Natural killer cell (primary cell): ENCODE measurements around the gene STMP1. TPM values are rescaled to one million over a fixed set of nuclear protein-coding genes. Genes with fewer than 3 reads are reported as not detected.

Experiments used
- ATAC-seq, 3 donors: fragments of 150-1000 bp in 2 of 3; fragments of 200-7000 bp in 1 of 3; cut with Tn5 transposase; 1 replicate in 1 of 3; 2 replicates in 2 of 3; pipeline ENCODE4 v1.10.0; 2021; ENCODE audit warnings: mild to moderate bottlenecking in 2 of 3, moderate library complexity in 2 of 3
- DNase-seq, 2 donors: peaks; one replicate each; pipeline versions ENCODE4 v3.0.0 to v3.0.0-alpha.2; 2013 to 2021; ENCODE audit warnings: mixed read lengths in 1 of 2
- H3K27ac ChIP-seq: one replicate; pipeline ENCODE4 v1.5.1; 2013; ENCODE audit warnings: mild to moderate bottlenecking, low read length
- H3K27me3 ChIP-seq: one replicate; pipeline ENCODE4 v1.6.1; 2013; ENCODE audit warnings: low read length; ENCODE audit not compliant: control insufficient read depth, insufficient read depth
- H3K36me3 ChIP-seq: one replicate; pipeline ENCODE4 v1.6.1; 2013; ENCODE audit warnings: low read length; ENCODE audit not compliant: control insufficient read depth, insufficient read depth
- H3K4me1 ChIP-seq: one replicate; pipeline ENCODE4 v1.6.1; 2013; ENCODE audit warnings: low read length; ENCODE audit not compliant: control insufficient read depth, insufficient read depth
- H3K4me3 ChIP-seq: one replicate; pipeline ENCODE4 v1.5.1; 2013; ENCODE audit warnings: low read length
- H3K9me3 ChIP-seq: one replicate; pipeline ENCODE4 v1.6.1; 2013; ENCODE audit warnings: low read length; ENCODE audit not compliant: control insufficient read depth, insufficient read depth
- H3K27ac Mint-ChIP-seq, 2 donors: one replicate each; pipeline ENCODE4 v1.8.0; 2022; ENCODE audit warnings: mild to moderate bottlenecking in 2 of 2, mixed read lengths in 2 of 2, moderate library complexity in 1 of 2
- H3K27me3 Mint-ChIP-seq, 2 donors: one replicate each; pipeline ENCODE4 v1.8.0; 2022; ENCODE audit warnings: low read depth in 2 of 2, mixed read lengths in 2 of 2
- H3K36me3 Mint-ChIP-seq: one replicate; pipeline ENCODE4 v1.8.0; 2022; ENCODE audit warnings: mixed read lengths
- H3K4me1 Mint-ChIP-seq, 2 donors: one replicate each; pipeline ENCODE4 v1.8.0; 2022; ENCODE audit warnings: mixed read lengths in 2 of 2
- H3K4me3 Mint-ChIP-seq: one replicate; pipeline ENCODE4 v1.8.0; 2022; ENCODE audit warnings: mild to moderate bottlenecking, moderate library complexity, mixed read lengths
- H3K9me3 Mint-ChIP-seq, 2 donors: one replicate each; pipeline ENCODE4 v1.8.0; 2022; ENCODE audit warnings: mixed read lengths in 2 of 2
- WGBS: methylation state at CpG from one replicate; pipeline ENCODE4 v1.1.7; 2013; ENCODE audit warnings: missing lambda C conversion rate; ENCODE audit not compliant: insufficient coverage; 5-methylcytosine and 5-hydroxymethylcytosine counted together
- intact Hi-C: fragments of 100-400 bp; cut with micrococcal nuclease; formaldehyde crosslinking; loops from one replicate; pipeline ENCODE4 v1.14.2; 2022
- total RNA-seq, 4 donors: library from RNA; stranded (reverse); fragments of 120-200 nt in 1 of 4; gene quantifications; one replicate each; pipeline versions ENCODE4 v1.2.3 to v1.2.4, GENCODE V29; 2013 to 2022
- TF ChIP-seq, protein P1 (sequence below): fragments of 200-600 bp; IDR thresholded peaks from one replicate; pipeline ENCODE4 v1.8.0; 2022; ENCODE audit warnings: antibody characterized with exemption

STMP1 gene
- total RNA-seq, 3 donors from 2014 or later (not counting 1 experiment from before 2014, with no cell fraction given), result 19.4 to 25.8 (median 22.3) TPM

- TF ChIP-seq, protein P1, sequence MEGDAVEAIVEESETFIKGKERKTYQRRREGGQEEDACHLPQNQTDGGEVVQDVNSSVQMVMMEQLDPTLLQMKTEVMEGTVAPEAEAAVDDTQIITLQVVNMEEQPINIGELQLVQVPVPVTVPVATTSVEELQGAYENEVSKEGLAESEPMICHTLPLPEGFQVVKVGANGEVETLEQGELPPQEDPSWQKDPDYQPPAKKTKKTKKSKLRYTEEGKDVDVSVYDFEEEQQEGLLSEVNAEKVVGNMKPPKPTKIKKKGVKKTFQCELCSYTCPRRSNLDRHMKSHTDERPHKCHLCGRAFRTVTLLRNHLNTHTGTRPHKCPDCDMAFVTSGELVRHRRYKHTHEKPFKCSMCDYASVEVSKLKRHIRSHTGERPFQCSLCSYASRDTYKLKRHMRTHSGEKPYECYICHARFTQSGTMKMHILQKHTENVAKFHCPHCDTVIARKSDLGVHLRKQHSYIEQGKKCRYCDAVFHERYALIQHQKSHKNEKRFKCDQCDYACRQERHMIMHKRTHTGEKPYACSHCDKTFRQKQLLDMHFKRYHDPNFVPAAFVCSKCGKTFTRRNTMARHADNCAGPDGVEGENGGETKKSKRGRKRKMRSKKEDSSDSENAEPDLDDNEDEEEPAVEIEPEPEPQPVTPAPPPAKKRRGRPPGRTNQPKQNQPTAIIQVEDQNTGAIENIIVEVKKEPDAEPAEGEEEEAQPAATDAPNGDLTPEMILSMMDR, result peak; percentile 72
- Histone ChIP-seq H3K27ac (no peak overlapping the region), H3K9me3 (no peaks in the 10 kb centered on the region), H3K4me1 (no peaks in the 10 kb centered on the region), H3K27me3 (no peaks in the 10 kb centered on the region), H3K4me3 (no peak overlapping the region), H3K36me3 (peaks cover 56% of the 10 kb centered on the region)
- H3K9me3 Mint-ChIP-seq, result no peaks in the 10 kb centered on the region
- 60% methylated on average over 6 of the region's 6 CpGs for WGBS
- DNase-seq (peak in 1 of 2 donors; percentile 65), ATAC-seq (peak; percentile 76 to 78 (median 76))
- H3K27me3 Mint-ChIP-seq, result no peaks in the 10 kb centered on the region
- peaks cover 25% of the 10 kb centered on the region for H3K36me3 Mint-ChIP-seq
- H3K4me3 Mint-ChIP-seq, result no peak overlapping the region
- intact Hi-C loops, result loop anchor here (1.0 kb wide), 1 partner anchor 364 kb away; no protein-coding TSS in a partner anchor
- H3K4me1 Mint-ChIP-seq, result peaks cover 0 to 7% of the 10 kb centered on the region in 2 donors
- no peak overlapping the region for H3K27ac Mint-ChIP-seq
Observed at GRCh38 chr7:135645296-135645904, 16.9 kb upstream of the STMP1 start.

DNA sequence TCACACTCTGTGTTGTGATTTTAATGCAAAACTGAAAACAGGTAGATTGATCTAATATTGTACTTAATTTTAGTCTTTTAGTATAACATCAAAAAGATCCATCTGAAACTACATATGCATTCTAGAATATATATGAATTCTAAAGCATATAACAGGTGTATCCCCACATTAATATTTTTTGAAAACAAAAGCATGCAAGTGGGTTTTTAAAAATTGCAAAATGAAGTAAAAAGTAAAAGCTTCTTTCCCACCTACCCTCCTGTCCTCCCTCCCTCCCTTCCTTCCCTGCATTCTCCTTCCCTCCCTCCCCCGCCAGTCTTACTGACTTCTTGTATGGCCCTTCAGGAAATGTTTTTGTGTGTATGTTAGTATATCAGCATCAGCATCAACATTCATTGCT, 14.6 kb upstream of the STMP1 start:
- peaks cover 0 to 7% of the 10 kb centered on the region in 2 donors for H3K4me1 Mint-ChIP-seq
- no peak overlapping the region for H3K27ac Mint-ChIP-seq
- no peak for DNase-seq
- Histone ChIP-seq H3K9me3 (no peaks in the 10 kb centered on the region), H3K36me3 (peaks cover 44% of the 10 kb centered on the region), H3K4me1 (no peaks in the 10 kb centered on the region), H3K27me3 (no peaks in the 10 kb centered on the region), H3K4me3 (no peak overlapping the region), H3K27ac (no peak overlapping the region)
- no CpG with 5 or more reads among the region's 1 CpG for WGBS
- H3K27me3 Mint-ChIP-seq, result no peaks in the 10 kb centered on the region
- ATAC-seq, result no peak
- H3K36me3 Mint-ChIP-seq, result peaks cover 22% of the 10 kb centered on the region
- intact Hi-C loops, result no loop called here
- H3K4me3 Mint-ChIP-seq, result no peak overlapping the region
- no peaks in the 10 kb centered on the region for H3K9me3 Mint-ChIP-seq
- TF ChIP-seq, protein P1, result no peak

- Histone ChIP-seq H3K9me3 (no peaks in the 10 kb centered on the region), H3K4me3 (no peak overlapping the region), H3K27ac (no peak overlapping the region), H3K4me1 (no peaks in the 10 kb centered on the region), H3K27me3 (no peaks in the 10 kb centered on the region), H3K36me3 (peaks cover 40% of the 10 kb centered on the region)
- 95% methylated on average over 7 of the region's 7 CpGs for WGBS
- H3K27me3 Mint-ChIP-seq, result no peaks in the 10 kb centered on the region
- TF ChIP-seq, protein P1, result no peak
- H3K9me3 Mint-ChIP-seq, result no peaks in the 10 kb centered on the region
- H3K36me3 Mint-ChIP-seq, result peaks cover 22% of the 10 kb centered on the region
- DNase-seq, result no peak
- no peak for ATAC-seq
- H3K4me3 Mint-ChIP-seq, result no peak overlapping the region
- no peak overlapping the region for H3K27ac Mint-ChIP-seq
- peaks cover 0 to 7% of the 10 kb centered on the region in 2 donors for H3K4me1 Mint-ChIP-seq
- intact Hi-C loops, result no loop called here
Observed at GRCh38 chr7:135648235-135648634, 14.1 kb upstream of the STMP1 start.
